Left lung (tissue), 10 donors: ENCODE data around the gene ZNF678. TPM values are rescaled to one million over a fixed set of nuclear protein-coding genes. Genes with fewer than 3 reads are reported as not detected.
"Not testable (repeated sequence)": the region's sequence is repeated elsewhere in the genome, so short reads cannot be mapped to it uniquely, and the experiment has no call there.

Experiments
- ATAC-seq: fragments of 200-7000 bp; cut with Tn5 transposase; one replicate; pipeline ENCODE4 v1.9.1; 2020; ENCODE audit warnings: moderate library complexity
- DNase-seq, 4 donors: peaks; one replicate each; pipeline ENCODE4 v3.0.0-alpha.2; 2013 to 2020
- H3K27ac ChIP-seq, 2 donors: fragments of 200-600 bp; sonication (generic) in 1 of 2; one replicate each; pipeline versions ENCODE4 v1.5.0 to v1.8.0; 2020 to 2021
- H3K27me3 ChIP-seq, 2 donors: fragments of 200-600 bp; sonication (generic) in 1 of 2; one replicate each; pipeline versions ENCODE4 v1.5.0 to v1.8.0; 2020 to 2021
- H3K36me3 ChIP-seq, 2 donors: fragments of 200-600 bp; sonication (generic) in 1 of 2; one replicate each; pipeline versions ENCODE4 v1.5.0 to v1.8.0; 2020 to 2021
- H3K4me1 ChIP-seq, 2 donors: fragments of 200-600 bp; one replicate each; pipeline ENCODE4 v1.8.0; 2021
- H3K4me3 ChIP-seq, 2 donors: fragments of 200-600 bp; sonication (generic) in 1 of 2; one replicate each; pipeline versions ENCODE4 v1.5.0 to v1.8.0; 2020 to 2021; ENCODE audit warnings: mild to moderate bottlenecking in 1 of 2
- H3K9me3 ChIP-seq, 2 donors: fragments of 200-600 bp; sonication (generic) in 1 of 2; one replicate each; pipeline versions ENCODE4 v1.5.0 to v1.8.0; 2020 to 2021
- intact Hi-C, 2 donors: fragments of 100-400 bp; cut with DNase I; formaldehyde crosslinking; loops; one replicate each; pipeline versions ENCODE4 v1.11.2 to v1.14.2; 2022
- polyA plus RNA-seq, 6 donors: library from polyadenylated mRNA; unstranded; fragments of 120-200 nt; gene quantifications; one replicate each; pipeline ENCODE4 v1.2.1, GENCODE V29; 2013; ENCODE audit not compliant: insufficient read length in 6 of 6
- total RNA-seq, 2 donors: library from RNA; stranded (reverse); fragmentation: NEBNext Ultra II Directional; extraction: Animal tissue kit (Norgen Biotek cat#: 25700); gene quantifications; one replicate each; pipeline ENCODE4 v1.2.1, GENCODE V29; 2021
- TF ChIP-seq, protein P1 (sequence below), 2 donors: fragments of 200-600 bp; sonication (generic) in 1 of 2; IDR thresholded peaks; one replicate each; pipeline versions ENCODE4 v1.5.0 to v1.8.0; 2021; ENCODE audit warnings: antibody characterized with exemption in 2 of 2
- donor health status: DM: no; HTN: yes; CAD: no.
- donor health status: DM: no; HTN: no; CAD: no.

The ZNF678 gene
- total and polyA plus RNA-seq, 8 donors: 7.3 to 19.5 (median 16.6) TPM

DNA sequence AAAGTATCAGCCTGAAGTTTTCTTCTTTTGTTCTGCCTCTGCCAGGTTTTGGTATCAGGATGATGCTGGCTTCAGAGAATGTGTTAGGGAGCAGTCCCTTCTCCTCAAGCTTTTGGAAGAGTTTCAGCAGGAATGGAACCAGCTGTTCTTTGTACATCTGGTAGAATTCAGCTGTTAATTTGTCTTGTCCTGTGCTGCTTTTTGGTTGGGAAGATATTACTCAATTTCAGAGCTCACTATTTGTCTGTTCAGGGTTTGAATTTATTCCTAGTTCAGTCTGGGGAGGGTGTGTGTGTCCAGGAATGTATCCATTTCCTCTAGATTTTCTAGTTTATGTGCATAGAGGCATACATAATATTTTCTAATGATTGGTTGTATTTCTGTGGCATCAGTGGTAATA, 12.8 kb downstream of the ZNF678 start:
- no peak for ATAC-seq
- no peaks in the 10 kb centered on the region for H3K27me3 ChIP-seq
- no peak overlapping the region for H3K4me3 ChIP-seq
- no peak overlapping the region for H3K27ac ChIP-seq
- H3K36me3 ChIP-seq: no peaks in the 10 kb centered on the region
- peak in 1 of 4 donors; percentile 21 for DNase-seq
- no peaks in the 10 kb centered on the region for H3K4me1 ChIP-seq
- intact Hi-C loops: no loop called here
- TF ChIP-seq, protein P1, sequence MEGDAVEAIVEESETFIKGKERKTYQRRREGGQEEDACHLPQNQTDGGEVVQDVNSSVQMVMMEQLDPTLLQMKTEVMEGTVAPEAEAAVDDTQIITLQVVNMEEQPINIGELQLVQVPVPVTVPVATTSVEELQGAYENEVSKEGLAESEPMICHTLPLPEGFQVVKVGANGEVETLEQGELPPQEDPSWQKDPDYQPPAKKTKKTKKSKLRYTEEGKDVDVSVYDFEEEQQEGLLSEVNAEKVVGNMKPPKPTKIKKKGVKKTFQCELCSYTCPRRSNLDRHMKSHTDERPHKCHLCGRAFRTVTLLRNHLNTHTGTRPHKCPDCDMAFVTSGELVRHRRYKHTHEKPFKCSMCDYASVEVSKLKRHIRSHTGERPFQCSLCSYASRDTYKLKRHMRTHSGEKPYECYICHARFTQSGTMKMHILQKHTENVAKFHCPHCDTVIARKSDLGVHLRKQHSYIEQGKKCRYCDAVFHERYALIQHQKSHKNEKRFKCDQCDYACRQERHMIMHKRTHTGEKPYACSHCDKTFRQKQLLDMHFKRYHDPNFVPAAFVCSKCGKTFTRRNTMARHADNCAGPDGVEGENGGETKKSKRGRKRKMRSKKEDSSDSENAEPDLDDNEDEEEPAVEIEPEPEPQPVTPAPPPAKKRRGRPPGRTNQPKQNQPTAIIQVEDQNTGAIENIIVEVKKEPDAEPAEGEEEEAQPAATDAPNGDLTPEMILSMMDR (IDR thresholded peaks at IDR 0.05): no peak
- peaks cover 0 to 64% of the 10 kb centered on the region in 2 donors for H3K9me3 ChIP-seq

GRCh38 chr1:227577500-227577899, 14.1 kb downstream of the ZNF678 start:
- no peaks in the 10 kb centered on the region for H3K36me3 ChIP-seq
- TF ChIP-seq, protein P1 (IDR thresholded peaks at IDR 0.05): no peak
- H3K4me1 ChIP-seq: no peaks in the 10 kb centered on the region
- intact Hi-C loops: no loop called here
- H3K27ac ChIP-seq: no peak overlapping the region
- H3K27me3 ChIP-seq: no peaks in the 10 kb centered on the region
- H3K9me3 ChIP-seq: peaks cover 0 to 69% of the 10 kb centered on the region in 2 donors
- ATAC-seq: no peak
- no peak for DNase-seq
- H3K4me3 ChIP-seq: no peak overlapping the region

DNA sequence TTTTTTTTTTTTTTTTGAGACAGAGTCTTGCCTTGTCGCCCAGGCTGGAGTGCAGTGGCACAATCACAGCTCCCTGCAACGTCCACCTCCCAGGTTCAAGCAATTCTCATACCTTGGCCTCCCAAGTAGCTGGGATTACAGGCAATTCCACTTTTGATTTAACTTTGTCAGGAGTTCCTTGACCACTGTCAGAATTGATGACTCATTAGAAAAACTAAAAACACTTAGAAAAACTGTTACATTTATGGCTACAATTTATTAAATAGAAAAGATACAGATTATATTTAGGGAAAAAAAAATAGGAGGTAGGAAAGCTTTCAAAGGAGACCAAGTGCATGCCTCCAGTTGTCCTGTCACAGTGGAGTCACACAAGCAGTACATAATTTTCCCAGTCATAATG, 20.0 kb downstream of the ZNF678 start:
- intact Hi-C loops: no loop called here
- no peaks in the 10 kb centered on the region for H3K4me1 ChIP-seq
- TF ChIP-seq, protein P1 (IDR thresholded peaks at IDR 0.05): no peak

DNA sequence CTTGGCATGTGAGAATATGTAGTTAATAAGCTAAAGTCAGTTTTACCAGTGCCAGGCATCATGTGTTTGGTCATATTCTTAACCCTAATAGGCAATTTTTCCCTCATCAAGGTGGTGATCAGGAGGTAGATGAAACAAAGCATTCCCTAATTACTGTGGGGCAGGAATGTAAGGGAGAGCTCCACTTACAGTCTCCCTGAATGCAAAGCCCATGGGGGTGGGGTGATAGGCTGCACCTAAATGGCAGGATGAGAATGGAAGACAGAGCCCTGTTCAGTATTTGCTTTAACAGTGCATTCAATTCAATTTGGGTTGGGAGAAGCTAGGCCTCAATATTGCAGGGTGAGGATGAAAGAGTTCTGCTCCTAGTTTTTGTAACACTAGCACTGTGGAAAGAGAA, 23.4 kb downstream of the ZNF678 start:
- peaks cover 0 to 71% of the 10 kb centered on the region in 2 donors for H3K9me3 ChIP-seq
- H3K4me1 ChIP-seq: no peaks in the 10 kb centered on the region
- intact Hi-C loops: no loop called here
- TF ChIP-seq, protein P1 (IDR thresholded peaks at IDR 0.05): no peak
- peaks cover 0 to 23% of the 10 kb centered on the region in 2 donors for H3K36me3 ChIP-seq
- ATAC-seq (no peak), DNase-seq (no peak)
- no peak overlapping the region for H3K4me3 ChIP-seq
- no peaks in the 10 kb centered on the region for H3K27me3 ChIP-seq
- H3K27ac ChIP-seq: no peak overlapping the region

More for the DNA sequence above, 20.0 kb downstream of the ZNF678 start:
- no peak overlapping the region for H3K4me3 ChIP-seq
- H3K27ac ChIP-seq: no peak overlapping the region
- peaks cover 0 to 5% of the 10 kb centered on the region in 2 donors for H3K36me3 ChIP-seq
- no peaks in the 10 kb centered on the region for H3K27me3 ChIP-seq
- H3K9me3 ChIP-seq: peaks cover 0 to 65% of the 10 kb centered on the region in 2 donors
- DNase-seq (no peak), ATAC-seq (no peak)

DNA sequence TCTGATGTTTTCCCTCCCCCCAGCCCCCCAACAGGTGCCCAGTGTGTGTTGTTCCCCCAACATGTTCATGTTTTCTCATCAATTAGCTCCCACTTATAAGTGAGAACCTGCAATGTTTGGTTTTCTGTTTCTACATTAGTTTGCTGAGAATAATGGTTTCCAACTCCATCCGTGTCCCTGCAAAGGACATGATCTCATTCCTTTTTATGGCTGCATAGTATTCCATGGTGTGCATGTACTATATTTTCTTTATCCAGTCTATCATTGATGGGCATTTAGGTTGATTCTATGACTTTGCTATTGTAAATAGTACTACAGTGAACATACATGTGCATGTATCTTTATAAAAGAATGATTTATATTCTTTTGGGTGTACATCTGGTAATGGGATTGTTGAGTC, 24.6 kb downstream of the ZNF678 start:
- Histone ChIP-seq H3K4me3 (no peak overlapping the region), H3K4me1 (no peaks in the 10 kb centered on the region), H3K27ac (no peak overlapping the region), H3K27me3 (no peaks in the 10 kb centered on the region), H3K36me3 (peaks cover 0 to 23% of the 10 kb centered on the region in 2 donors), H3K9me3 (peaks cover 0 to 81% of the 10 kb centered on the region in 2 donors)
- intact Hi-C loops: no loop called here
- no peak for ATAC-seq
- TF ChIP-seq, protein P1 (IDR thresholded peaks at IDR 0.05): no peak
- no peak for DNase-seq

- DNase-seq, H3K27me3 ChIP-seq, H3K4me3 ChIP-seq, H3K27ac ChIP-seq, ATAC-seq, H3K4me1 ChIP-seq, intact Hi-C loops: not testable (repeated sequence)
- Histone ChIP-seq H3K9me3 (peaks cover 0 to 87% of the 10 kb centered on the region in 2 donors), H3K36me3 (peaks cover 0 to 23% of the 10 kb centered on the region in 2 donors)
Measured at GRCh38 chr1:227588769-227589168, 25.4 kb downstream of the ZNF678 start.

DNA sequence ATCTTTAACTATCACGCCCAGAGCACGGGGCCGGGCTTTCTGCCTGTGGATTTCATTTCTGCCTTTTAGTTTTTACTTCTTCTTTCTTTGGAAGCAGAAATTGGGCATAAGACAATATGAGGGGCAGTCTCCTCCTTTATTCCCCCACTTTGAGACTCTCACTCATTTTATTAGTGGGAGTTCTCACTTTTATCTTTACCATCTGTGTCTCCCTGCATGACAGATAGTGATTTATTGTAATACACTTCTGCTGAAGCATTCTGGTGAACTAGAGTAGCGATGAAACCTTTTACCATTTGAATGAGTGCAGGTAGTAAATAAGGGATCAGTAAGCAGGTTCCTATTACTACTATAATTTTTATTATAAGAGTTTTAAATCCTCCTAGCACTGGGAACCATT, 26.4 kb downstream of the ZNF678 start:
- DNase-seq, H3K27me3 ChIP-seq, ATAC-seq, H3K27ac ChIP-seq, H3K4me1 ChIP-seq, H3K4me3 ChIP-seq, intact Hi-C loops: not testable (repeated sequence)
- peaks cover 0 to 91% of the 10 kb centered on the region in 2 donors for H3K9me3 ChIP-seq
- peaks cover 0 to 25% of the 10 kb centered on the region in 2 donors for H3K36me3 ChIP-seq

DNA sequence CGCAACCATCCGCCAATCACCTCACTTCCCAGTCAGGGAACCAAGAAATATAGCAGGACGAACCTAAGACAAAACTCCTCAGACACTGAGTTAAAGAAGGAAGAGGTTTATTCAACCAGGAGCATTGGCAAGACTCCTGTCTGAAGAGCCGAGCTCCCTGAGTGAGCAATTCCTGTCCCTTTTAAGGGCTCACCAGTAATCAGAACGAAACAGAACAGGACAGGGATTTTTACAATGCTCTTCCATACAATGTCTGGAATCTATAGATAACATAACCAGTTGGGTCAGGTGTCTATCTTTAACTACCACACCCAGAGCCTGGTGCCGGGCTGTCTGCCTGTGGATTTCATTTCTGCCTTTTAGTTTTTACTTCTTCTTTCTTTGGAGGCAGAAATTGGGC, 32.9 kb downstream of the ZNF678 start:
- H3K36me3 ChIP-seq, H3K27ac ChIP-seq, H3K4me1 ChIP-seq, H3K27me3 ChIP-seq, DNase-seq, intact Hi-C loops, ATAC-seq, H3K4me3 ChIP-seq: not testable (repeated sequence)
- H3K9me3 ChIP-seq: peaks cover 0 to 92% of the 10 kb centered on the region in 2 donors
